Measurements from ENCODE around the gene TMEM42. TPM values are rescaled to one million over a fixed set of nuclear protein-coding genes. Genes with fewer than 3 reads are reported as not detected.
A peak's percentile ranks its signal among the peaks of the same experiment; 100 is the strongest.

TMEM42 gene
- total and polyA plus RNA-seq, 2 of the 13 experiments (the other 11 are each of a cell fraction or from before 2014, with no cell fraction given): 5.5 to 24.5 TPM

GRCh38 chr3:44861412-44862225 is at the start of gene TMEM42 (continued):
- TF ChIP-seq TFE3 (CRISPR knock-in tag; IDR thresholded peaks at IDR 0.05) (peak; percentile 82), ZSCAN20 (CRISPR knock-in tag; IDR thresholded peaks at IDR 0.05; ENCODE audit: borderline replicate concordance) (0 out of 2 replicates have a peak, but pooled peaks have one; percentile 47), ZNF263 (CRISPR knock-in tag; IDR thresholded peaks at IDR 0.05) (peak; percentile 93), ZBTB38 (CRISPR knock-in tag; IDR thresholded peaks at IDR 0.05) (peak; percentile 76), RBM39 (IDR thresholded peaks at IDR 0.05; ENCODE audit: low read depth, low read length, poor library complexity, severe bottlenecking) (no peak), SP1 (IDR thresholded peaks at IDR 0.05) (no peak), SP1 (CRISPR knock-in tag; IDR thresholded peaks at IDR 0.05) (no peak), ZNF414 (CRISPR knock-in tag; IDR thresholded peaks at IDR 0.05) (no peak), SSRP1 (CRISPR knock-in tag; IDR thresholded peaks at IDR 0.05) (no peak), RNF2 (conservative IDR thresholded peaks at IDR 0.05; ENCODE audit: low read depth) (peak; percentile 94), ZNF235 (CRISPR knock-in tag; IDR thresholded peaks at IDR 0.05; ENCODE audit: borderline replicate concordance) (no peak), RAD21 (CRISPR knock-in tag; IDR thresholded peaks at IDR 0.05) (no peak), MATR3 (CRISPR knock-in tag; IDR thresholded peaks at IDR 0.05) (no peak), ZFP91 (CRISPR knock-in tag; IDR thresholded peaks at IDR 0.05; ENCODE audit: borderline replicate concordance) (peak; percentile 63), TRAFD1 (CRISPR knock-in tag; IDR thresholded peaks at IDR 0.05; ENCODE audit: borderline replicate concordance) (no peak), RELA (CRISPR knock-in tag; IDR thresholded peaks at IDR 0.05) (0 out of 2 replicates have a peak, but pooled peaks have one; percentile 56), RBAK (CRISPR knock-in tag; IDR thresholded peaks at IDR 0.05) (no peak), MBNL3 (CRISPR knock-in tag; conservative IDR thresholded peaks at IDR 0.05) (no peak), JUND (CRISPR knock-in tag; IDR thresholded peaks at IDR 0.05) (0 out of 2 replicates have a peak, but pooled peaks have one; percentile 18), GFI1 (CRISPR knock-in tag; IDR thresholded peaks at IDR 0.05; ENCODE audit: borderline replicate concordance) (peak; percentile 32; the same call in 1 of the 2 replicates), SAP130 (CRISPR knock-in tag; IDR thresholded peaks at IDR 0.05; ENCODE audit: low read depth) (peak; percentile 55), KAT2B (IDR thresholded peaks at IDR 0.05; ENCODE audit: borderline replicate concordance, low read depth, low read length) (no peak), ZNF879 (CRISPR knock-in tag; IDR thresholded peaks at IDR 0.05) (0 out of 2 replicates have a peak, but pooled peaks have one; percentile 32), ZNF468 (CRISPR knock-in tag; IDR thresholded peaks at IDR 0.05) (no peak), KLF9 (CRISPR knock-in tag; IDR thresholded peaks at IDR 0.05; ENCODE audit: low read depth) (no peak), ZNF678 (CRISPR knock-in tag; IDR thresholded peaks at IDR 0.05) (no peak), HMGA1 (CRISPR knock-in tag; conservative IDR thresholded peaks at IDR 0.05) (no peak)
